PC-9 (cell line): ENCODE results near the gene TMEM82.

ENCODE experiments used
- CTCF ChIP-seq: fragments of 200-600 bp; sonication (generic); conservative IDR thresholded peaks from 2 replicates; pipeline ENCODE4 v1.6.1; 2017; ENCODE audit warnings: mixed run types, antibody characterized with exemption, mild to moderate bottlenecking, moderate library complexity
- EZH2 ChIP-seq: fragments of 200-600 bp; sonication (generic); IDR thresholded peaks from 2 replicates; pipeline ENCODE4 v1.8.0; 2017; ENCODE audit warnings: antibody characterized with exemption, low read depth

DNA sequence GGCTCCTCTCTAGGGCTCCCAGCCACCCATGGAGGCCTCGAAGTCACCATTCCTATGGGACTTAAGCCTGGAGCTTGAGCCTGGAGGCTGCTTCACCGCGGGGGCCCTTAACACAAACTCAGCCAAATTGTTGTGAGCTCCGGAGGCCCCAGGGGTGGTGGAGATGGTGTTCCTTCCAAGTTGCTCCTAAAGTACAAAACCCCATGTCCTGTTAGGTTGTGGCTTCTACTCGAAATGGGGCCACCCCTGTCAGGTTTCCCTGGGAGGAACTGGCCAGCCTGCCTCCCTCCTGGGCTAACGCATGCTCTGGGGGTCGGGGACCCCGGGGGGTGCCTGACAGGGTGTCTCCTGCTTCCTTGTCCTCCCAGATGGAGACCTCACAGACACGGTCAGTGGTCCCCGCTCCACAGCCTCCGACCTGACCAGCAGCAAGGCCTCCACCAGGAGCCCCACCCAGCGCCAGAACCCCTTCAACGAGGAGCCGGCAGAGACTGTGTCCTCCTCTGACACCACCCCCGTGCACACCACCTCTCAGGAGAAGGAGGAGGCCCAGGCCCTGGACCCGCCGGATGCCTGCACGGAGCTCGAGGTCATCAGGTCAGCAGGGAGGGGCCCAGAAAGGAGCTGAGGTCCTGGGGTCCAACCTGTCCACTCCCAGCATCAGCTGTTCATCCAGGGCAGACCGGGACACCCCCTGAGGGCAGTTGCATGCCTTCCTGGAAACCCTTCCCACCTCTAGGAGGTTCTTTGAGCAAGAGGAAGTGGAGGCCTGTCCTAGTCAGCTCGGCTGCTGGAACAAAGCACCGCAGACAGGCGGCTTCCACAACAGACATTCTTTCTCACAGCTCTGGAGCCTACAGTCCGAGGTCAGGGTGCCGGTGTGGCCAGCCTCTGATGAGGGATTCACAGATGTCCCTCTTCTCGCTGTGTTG lies 17.1 kb upstream of the TMEM82 start:
- no peak for TF ChIP-seq EZH2
- TF ChIP-seq CTCF = no peak
